OCI-LY7 (cell line): Measurements from ENCODE around the gene KLHDC8B.

Experiments
- EZH2phosphoT487 ChIP-seq: fragments of 200-600 bp; sonication (generic); IDR thresholded peaks from 2 replicates; pipeline ENCODE4 v1.6.1; 2018; ENCODE audit warnings: low read depth, borderline replicate concordance, mild to moderate bottlenecking, mixed run types, antibody characterized with exemption, low read length, moderate library complexity, mixed read lengths
- TF ChIP-seq, protein P1 (sequence below): fragments of 200-600 bp; sonication (generic); conservative IDR thresholded peaks from 2 replicates; pipeline ENCODE4 v1.5.1; 2014; ENCODE audit warnings: mild to moderate bottlenecking, antibody characterized with exemption, low read length, moderate library complexity, mixed read lengths

DNA sequence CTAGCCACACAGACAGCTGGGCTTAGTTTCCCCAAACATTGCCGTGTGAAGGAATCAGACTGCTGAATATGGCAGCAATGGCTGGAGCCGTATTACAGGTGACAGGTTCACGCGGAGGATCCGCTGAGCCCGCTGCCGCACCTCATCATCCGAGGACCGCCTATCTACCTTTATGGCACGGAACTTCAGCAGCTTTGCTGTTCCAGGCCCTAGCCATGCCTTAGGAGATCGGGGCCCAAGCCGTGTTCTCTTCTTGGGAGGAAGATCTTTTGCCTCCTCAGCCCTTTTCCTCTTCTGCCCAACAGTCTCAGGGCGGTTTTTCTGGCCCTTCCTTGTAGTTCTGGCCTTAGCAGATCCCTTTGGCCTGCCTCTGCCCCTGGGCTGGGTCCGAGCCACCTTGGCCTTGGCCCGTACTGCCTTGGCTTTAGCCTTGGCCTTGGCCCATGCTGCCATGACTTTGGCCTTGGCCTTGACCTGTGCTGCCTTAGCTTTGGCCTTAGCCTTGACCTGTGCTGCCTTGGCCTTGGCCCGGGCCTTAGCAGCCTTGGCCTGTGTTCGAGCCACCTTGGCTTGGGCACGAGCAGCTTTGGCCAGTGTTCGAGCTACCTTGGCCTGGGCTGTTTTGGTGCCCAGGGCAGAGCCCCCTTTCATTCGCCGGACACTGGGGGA, 8.5 kb upstream of the KLHDC8B start:
- TF ChIP-seq EZH2phosphoT487: no peak
- TF ChIP-seq, protein P1, sequence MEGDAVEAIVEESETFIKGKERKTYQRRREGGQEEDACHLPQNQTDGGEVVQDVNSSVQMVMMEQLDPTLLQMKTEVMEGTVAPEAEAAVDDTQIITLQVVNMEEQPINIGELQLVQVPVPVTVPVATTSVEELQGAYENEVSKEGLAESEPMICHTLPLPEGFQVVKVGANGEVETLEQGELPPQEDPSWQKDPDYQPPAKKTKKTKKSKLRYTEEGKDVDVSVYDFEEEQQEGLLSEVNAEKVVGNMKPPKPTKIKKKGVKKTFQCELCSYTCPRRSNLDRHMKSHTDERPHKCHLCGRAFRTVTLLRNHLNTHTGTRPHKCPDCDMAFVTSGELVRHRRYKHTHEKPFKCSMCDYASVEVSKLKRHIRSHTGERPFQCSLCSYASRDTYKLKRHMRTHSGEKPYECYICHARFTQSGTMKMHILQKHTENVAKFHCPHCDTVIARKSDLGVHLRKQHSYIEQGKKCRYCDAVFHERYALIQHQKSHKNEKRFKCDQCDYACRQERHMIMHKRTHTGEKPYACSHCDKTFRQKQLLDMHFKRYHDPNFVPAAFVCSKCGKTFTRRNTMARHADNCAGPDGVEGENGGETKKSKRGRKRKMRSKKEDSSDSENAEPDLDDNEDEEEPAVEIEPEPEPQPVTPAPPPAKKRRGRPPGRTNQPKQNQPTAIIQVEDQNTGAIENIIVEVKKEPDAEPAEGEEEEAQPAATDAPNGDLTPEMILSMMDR: no peak
